ENCODE measurements around the gene KIDINS220. TPM values are rescaled to one million over a fixed set of nuclear protein-coding genes. Genes with fewer than 3 reads are reported as not detected.

KIDINS220 gene
- total and polyA plus RNA-seq, 2 of the 13 experiments (the other 11 are each of a cell fraction or from before 2014, with no cell fraction given) = 25.2 to 32.3 TPM

GRCh38 chr2:8821276-8822217 is 15.9 kb downstream of the KIDINS220 start (continued):
- TF ChIP-seq MLX (CRISPR knock-in tag; IDR thresholded peaks at IDR 0.05) = no peak
- TF ChIP-seq ZNF30 (CRISPR knock-in tag; IDR thresholded peaks at IDR 0.05) = no peak
- no peak for TF ChIP-seq CBX2 (IDR thresholded peaks at IDR 0.05; ENCODE audit: low read depth, low read length)
- no peak for TF ChIP-seq CBX2 (CRISPR knock-in tag; IDR thresholded peaks at IDR 0.05; ENCODE audit: low read depth)
- TF ChIP-seq, protein P1, sequence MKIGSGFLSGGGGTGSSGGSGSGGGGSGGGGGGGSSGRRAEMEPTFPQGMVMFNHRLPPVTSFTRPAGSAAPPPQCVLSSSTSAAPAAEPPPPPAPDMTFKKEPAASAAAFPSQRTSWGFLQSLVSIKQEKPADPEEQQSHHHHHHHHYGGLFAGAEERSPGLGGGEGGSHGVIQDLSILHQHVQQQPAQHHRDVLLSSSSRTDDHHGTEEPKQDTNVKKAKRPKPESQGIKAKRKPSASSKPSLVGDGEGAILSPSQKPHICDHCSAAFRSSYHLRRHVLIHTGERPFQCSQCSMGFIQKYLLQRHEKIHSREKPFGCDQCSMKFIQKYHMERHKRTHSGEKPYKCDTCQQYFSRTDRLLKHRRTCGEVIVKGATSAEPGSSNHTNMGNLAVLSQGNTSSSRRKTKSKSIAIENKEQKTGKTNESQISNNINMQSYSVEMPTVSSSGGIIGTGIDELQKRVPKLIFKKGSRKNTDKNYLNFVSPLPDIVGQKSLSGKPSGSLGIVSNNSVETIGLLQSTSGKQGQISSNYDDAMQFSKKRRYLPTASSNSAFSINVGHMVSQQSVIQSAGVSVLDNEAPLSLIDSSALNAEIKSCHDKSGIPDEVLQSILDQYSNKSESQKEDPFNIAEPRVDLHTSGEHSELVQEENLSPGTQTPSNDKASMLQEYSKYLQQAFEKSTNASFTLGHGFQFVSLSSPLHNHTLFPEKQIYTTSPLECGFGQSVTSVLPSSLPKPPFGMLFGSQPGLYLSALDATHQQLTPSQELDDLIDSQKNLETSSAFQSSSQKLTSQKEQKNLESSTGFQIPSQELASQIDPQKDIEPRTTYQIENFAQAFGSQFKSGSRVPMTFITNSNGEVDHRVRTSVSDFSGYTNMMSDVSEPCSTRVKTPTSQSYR (CRISPR knock-in tag; IDR thresholded peaks at IDR 0.05; ENCODE audit: borderline replicate concordance) = 0 out of 2 replicates have a peak, but pooled peaks have one; percentile 36
- TF ChIP-seq CBFB (CRISPR knock-in tag; IDR thresholded peaks at IDR 0.05) = no peak
- peak; percentile 65 for TF ChIP-seq ZNF12 (CRISPR knock-in tag; IDR thresholded peaks at IDR 0.05)
- TF ChIP-seq FLYWCH1 (CRISPR knock-in tag; IDR thresholded peaks at IDR 0.05) = no peak
- no peak for TF ChIP-seq ZFP36L2 (CRISPR knock-in tag; IDR thresholded peaks at IDR 0.05)
- peak; percentile 99 for TF ChIP-seq ZNF264 (CRISPR knock-in tag; IDR thresholded peaks at IDR 0.05)
- no peak for TF ChIP-seq ZNF317 (CRISPR knock-in tag; IDR thresholded peaks at IDR 0.05)
- no peak for TF ChIP-seq ZNF484 (CRISPR knock-in tag; IDR thresholded peaks at IDR 0.05; ENCODE audit: borderline replicate concordance, low read depth)
- no peak for TF ChIP-seq FOXO4 (CRISPR knock-in tag; conservative IDR thresholded peaks at IDR 0.05)
- peak; percentile 98 for TF ChIP-seq CEBPG (CRISPR knock-in tag; IDR thresholded peaks at IDR 0.05)
- TF ChIP-seq ZNF543 (CRISPR knock-in tag; IDR thresholded peaks at IDR 0.05) = no peak
- TF ChIP-seq NBN (conservative IDR thresholded peaks at IDR 0.05) = no peak
- no peak for TF ChIP-seq RBM22 (optimal IDR thresholded peaks at IDR 0.05; ENCODE audit: low read length)
- TF ChIP-seq SOX5 (CRISPR knock-in tag; IDR thresholded peaks at IDR 0.05; ENCODE audit: borderline replicate concordance) = 0 out of 2 replicates have a peak, but pooled peaks have one; percentile 12
- no peak for TF ChIP-seq ZNF83 (CRISPR knock-in tag; IDR thresholded peaks at IDR 0.05; ENCODE audit: borderline replicate concordance)
- TF ChIP-seq, protein P2, sequence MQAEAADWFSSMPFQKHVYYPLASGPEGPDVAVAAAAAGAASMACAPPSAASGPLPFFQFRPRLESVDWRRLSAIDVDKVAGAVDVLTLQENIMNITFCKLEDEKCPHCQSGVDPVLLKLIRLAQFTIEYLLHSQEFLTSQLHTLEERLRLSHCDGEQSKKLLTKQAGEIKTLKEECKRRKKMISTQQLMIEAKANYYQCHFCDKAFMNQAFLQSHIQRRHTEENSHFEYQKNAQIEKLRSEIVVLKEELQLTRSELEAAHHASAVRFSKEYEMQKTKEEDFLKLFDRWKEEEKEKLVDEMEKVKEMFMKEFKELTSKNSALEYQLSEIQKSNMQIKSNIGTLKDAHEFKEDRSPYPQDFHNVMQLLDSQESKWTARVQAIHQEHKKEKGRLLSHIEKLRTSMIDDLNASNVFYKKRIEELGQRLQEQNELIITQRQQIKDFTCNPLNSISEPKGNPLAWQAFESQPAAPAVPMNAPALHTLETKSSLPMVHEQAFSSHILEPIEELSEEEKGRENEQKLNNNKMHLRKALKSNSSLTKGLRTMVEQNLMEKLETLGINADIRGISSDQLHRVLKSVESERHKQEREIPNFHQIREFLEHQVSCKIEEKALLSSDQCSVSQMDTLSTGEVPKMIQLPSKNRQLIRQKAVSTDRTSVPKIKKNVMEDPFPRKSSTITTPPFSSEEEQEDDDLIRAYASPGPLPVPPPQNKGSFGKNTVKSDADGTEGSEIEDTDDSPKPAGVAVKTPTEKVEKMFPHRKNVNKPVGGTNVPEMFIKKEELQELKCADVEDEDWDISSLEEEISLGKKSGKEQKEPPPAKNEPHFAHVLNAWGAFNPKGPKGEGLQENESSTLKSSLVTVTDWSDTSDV (CRISPR knock-in tag; IDR thresholded peaks at IDR 0.05) = no peak
- TF ChIP-seq NCOA1 (CRISPR knock-in tag; IDR thresholded peaks at IDR 0.05) = no peak
- TF ChIP-seq GLI4 (CRISPR knock-in tag; IDR thresholded peaks at IDR 0.05; ENCODE audit: borderline replicate concordance) = no peak
- TF ChIP-seq ZNF790 (CRISPR knock-in tag; IDR thresholded peaks at IDR 0.05; ENCODE audit: borderline replicate concordance) = no peak

All from HepG2 (cell line).